PFSK-1 (cell line): ENCODE data around the gene SLC24A5.

Experiments
- FOXP2 ChIP-seq: optimal IDR thresholded peaks from 2 replicates; pipeline ENCODE3; 2011; ENCODE audit warnings: borderline replicate concordance, control low read depth, inconsistent platforms; ENCODE audit not compliant: insufficient read depth; ENCODE audit errors: extremely low read length, extremely low read depth
- POLR2AphosphoS5 ChIP-seq: IDR thresholded peaks from 2 replicates; pipeline ENCODE4 v1.6.1; 2012; ENCODE audit warnings: low read depth, mild to moderate bottlenecking, control low read depth, low read length, moderate library complexity
- SIN3A ChIP-seq: IDR thresholded peaks from 2 replicates; pipeline ENCODE4 v1.6.1; 2012; ENCODE audit warnings: mild to moderate bottlenecking, low read length, moderate library complexity, borderline replicate concordance; ENCODE audit not compliant: insufficient read depth
- TAF1 ChIP-seq: IDR thresholded peaks from 2 replicates; pipeline ENCODE4 v1.6.1; 2012; ENCODE audit warnings: low read length, control low read depth, borderline replicate concordance; ENCODE audit not compliant: insufficient read depth
- TF ChIP-seq, protein P1 (sequence below), 2 experiments: IDR thresholded peaks; 2 replicates each; pipeline versions ENCODE4 v1.6.1 to v1.8.0; 2011 to 2012; ENCODE audit warnings: low read depth in 2 of 2, low read length in 2 of 2, control low read depth in 1 of 2, inconsistent platforms in 1 of 2, mild to moderate bottlenecking in 1 of 2, moderate library complexity in 1 of 2; ENCODE audit not compliant: insufficient read depth in 1 of 2

SLC24A5 gene

GRCh38 chr15:48168616-48169015 lies 47.8 kb downstream of the SLC24A5 start:
- no peak for TF ChIP-seq POLR2AphosphoS5
- no peak for TF ChIP-seq FOXP2
- TF ChIP-seq TAF1 = no peak
- no peak for TF ChIP-seq SIN3A
- TF ChIP-seq, protein P1, sequence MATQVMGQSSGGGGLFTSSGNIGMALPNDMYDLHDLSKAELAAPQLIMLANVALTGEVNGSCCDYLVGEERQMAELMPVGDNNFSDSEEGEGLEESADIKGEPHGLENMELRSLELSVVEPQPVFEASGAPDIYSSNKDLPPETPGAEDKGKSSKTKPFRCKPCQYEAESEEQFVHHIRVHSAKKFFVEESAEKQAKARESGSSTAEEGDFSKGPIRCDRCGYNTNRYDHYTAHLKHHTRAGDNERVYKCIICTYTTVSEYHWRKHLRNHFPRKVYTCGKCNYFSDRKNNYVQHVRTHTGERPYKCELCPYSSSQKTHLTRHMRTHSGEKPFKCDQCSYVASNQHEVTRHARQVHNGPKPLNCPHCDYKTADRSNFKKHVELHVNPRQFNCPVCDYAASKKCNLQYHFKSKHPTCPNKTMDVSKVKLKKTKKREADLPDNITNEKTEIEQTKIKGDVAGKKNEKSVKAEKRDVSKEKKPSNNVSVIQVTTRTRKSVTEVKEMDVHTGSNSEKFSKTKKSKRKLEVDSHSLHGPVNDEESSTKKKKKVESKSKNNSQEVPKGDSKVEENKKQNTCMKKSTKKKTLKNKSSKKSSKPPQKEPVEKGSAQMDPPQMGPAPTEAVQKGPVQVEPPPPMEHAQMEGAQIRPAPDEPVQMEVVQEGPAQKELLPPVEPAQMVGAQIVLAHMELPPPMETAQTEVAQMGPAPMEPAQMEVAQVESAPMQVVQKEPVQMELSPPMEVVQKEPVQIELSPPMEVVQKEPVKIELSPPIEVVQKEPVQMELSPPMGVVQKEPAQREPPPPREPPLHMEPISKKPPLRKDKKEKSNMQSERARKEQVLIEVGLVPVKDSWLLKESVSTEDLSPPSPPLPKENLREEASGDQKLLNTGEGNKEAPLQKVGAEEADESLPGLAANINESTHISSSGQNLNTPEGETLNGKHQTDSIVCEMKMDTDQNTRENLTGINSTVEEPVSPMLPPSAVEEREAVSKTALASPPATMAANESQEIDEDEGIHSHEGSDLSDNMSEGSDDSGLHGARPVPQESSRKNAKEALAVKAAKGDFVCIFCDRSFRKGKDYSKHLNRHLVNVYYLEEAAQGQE (IDR thresholded peaks at IDR 0.05; ENCODE audit: insufficient read depth in 1 of 2, low read depth in 2 of 2, low read length in 2 of 2) = no peak

GRCh38 chr15:48170981-48171380 lies 50.2 kb downstream of the SLC24A5 start:
- no peak for TF ChIP-seq TAF1
- TF ChIP-seq, protein P1 (IDR thresholded peaks at IDR 0.05; ENCODE audit: insufficient read depth in 1 of 2, low read depth in 2 of 2, low read length in 2 of 2) = no peak
- TF ChIP-seq POLR2AphosphoS5 = no peak
- no peak for TF ChIP-seq SIN3A
- no peak for TF ChIP-seq FOXP2

GRCh38 chr15:48175126-48175525 lies 54.3 kb downstream of the SLC24A5 start:
- TF ChIP-seq TAF1 (no peak), SIN3A (no peak), POLR2AphosphoS5 (no peak), FOXP2 (no peak)
- TF ChIP-seq, protein P1 (IDR thresholded peaks at IDR 0.05; ENCODE audit: insufficient read depth in 1 of 2, low read depth in 2 of 2, low read length in 2 of 2) = no peak

DNA sequence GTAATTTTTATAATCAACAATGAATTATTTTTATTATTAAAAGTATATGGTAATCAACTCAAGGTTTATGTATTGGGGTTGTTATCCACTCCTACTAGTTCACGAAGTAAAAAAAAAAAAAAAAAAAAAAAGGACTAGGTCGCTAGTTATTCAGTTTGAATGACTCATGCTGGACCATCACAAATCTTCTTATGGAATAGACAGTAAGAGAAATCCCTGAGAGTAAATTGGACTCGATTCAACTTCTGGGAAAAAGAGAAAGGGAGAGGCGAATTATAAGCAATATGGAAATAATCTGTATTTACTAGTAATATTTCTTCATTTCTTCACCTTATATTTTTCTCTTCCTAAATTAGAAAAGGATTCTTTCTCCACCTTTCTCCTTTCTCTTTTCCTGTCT lies 55.3 kb downstream of the SLC24A5 start:
- TF ChIP-seq, protein P1 (IDR thresholded peaks at IDR 0.05; ENCODE audit: insufficient read depth in 1 of 2, low read depth in 2 of 2, low read length in 2 of 2) = no peak
- TF ChIP-seq FOXP2 (no peak), TAF1 (no peak), POLR2AphosphoS5 (no peak), SIN3A (no peak)

DNA sequence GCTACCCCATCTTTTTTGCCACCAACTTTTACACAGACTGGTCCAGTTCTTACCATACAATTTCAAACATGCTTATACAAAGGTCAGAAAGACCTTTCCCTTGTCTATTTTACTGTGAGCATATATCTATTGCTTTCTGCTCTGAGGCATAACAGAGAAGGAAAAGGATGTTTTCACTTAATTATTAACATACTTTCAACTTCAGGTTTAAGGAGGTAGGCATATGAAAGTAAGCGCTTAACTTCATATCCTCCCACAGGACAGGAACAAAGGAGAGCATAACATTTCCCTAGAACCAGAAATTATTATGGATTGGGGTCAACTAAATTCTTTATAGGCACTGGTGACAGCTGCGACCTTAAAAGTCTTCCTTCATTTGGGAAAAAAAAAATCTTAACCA lies 56.2 kb downstream of the SLC24A5 start:
- TF ChIP-seq POLR2AphosphoS5 (no peak), FOXP2 (no peak), SIN3A (no peak), TAF1 (no peak)
- TF ChIP-seq, protein P1 (IDR thresholded peaks at IDR 0.05; ENCODE audit: insufficient read depth in 1 of 2, low read depth in 2 of 2, low read length in 2 of 2) = no peak
